Epithelial cell of proximal tubule (primary cell): ENCODE results near the gene BPIFA3. TPM values are rescaled to one million over a fixed set of nuclear protein-coding genes. Genes with fewer than 3 reads are reported as not detected.

ENCODE experiments used
- DNase-seq: peaks from one replicate; pipeline ENCODE4 v3.0.0-alpha.2; 2011; ENCODE audit warnings: low read depth
- H3K4me3 ChIP-seq: 2 replicates; pipeline ENCODE4 v1.5.1; 2011; ENCODE audit warnings: low read depth, mild to moderate bottlenecking, low read length
- CTCF ChIP-seq: conservative IDR thresholded peaks from 2 replicates; pipeline ENCODE4 v1.5.1; 2012; ENCODE audit warnings: low read depth, mild to moderate bottlenecking, low read length
- total RNA-seq: library from RNA; depleted of rRNA; stranded (reverse); fragments of >200 nt; gene quantifications from 2 replicates; pipeline ENCODE4 v1.2.3, GENCODE V29; 2015

The BPIFA3 gene
- total RNA-seq = not detected in 2 replicates

GRCh38 chr20:33217052-33217451, at the start of gene BPIFA3:
TSS of gene BPIFA3 (plus strand) at chr20:33217352. CDS start at chr20:33217537, 185 bp downstream.
- DNase-seq = no peak

GRCh38 chr20:33167859-33168258, 49.3 kb upstream of the BPIFA3 start, which contains the start of gene BPIFA2:
TSS of gene BPIFA2 (plus strand) at chr20:33168159. CDS start at chr20:33169146, 987 bp downstream.
- H3K4me3 ChIP-seq = no peak within 1 kb of the TSS
- no peak for TF ChIP-seq CTCF
- DNase-seq = no peak

More at GRCh38 chr20:33217052-33217451, at the start of gene BPIFA3:
- H3K4me3 ChIP-seq = no peak within 1 kb of the TSS
- TF ChIP-seq CTCF = no peak

GRCh38 chr20:33169176-33169794, 47.9 kb upstream of the BPIFA3 start:
- TF ChIP-seq CTCF = peak; percentile 57
- H3K4me3 ChIP-seq = no peak overlapping the region
- DNase-seq = no peak

GRCh38 chr20:33172781-33173180, 44.4 kb upstream of the BPIFA3 start:
- no peak overlapping the region for H3K4me3 ChIP-seq
- no peak for DNase-seq
- no peak for TF ChIP-seq CTCF

GRCh38 chr20:33175123-33175522, 42.0 kb upstream of the BPIFA3 start:
- TF ChIP-seq CTCF = no peak
- H3K4me3 ChIP-seq = no peak overlapping the region
- no peak for DNase-seq

GRCh38 chr20:33176101-33176500, 41.1 kb upstream of the BPIFA3 start:
- no peak for TF ChIP-seq CTCF
- no peak for DNase-seq
- no peak overlapping the region for H3K4me3 ChIP-seq

- no peak overlapping the region for H3K4me3 ChIP-seq
- no peak for DNase-seq
- no peak for TF ChIP-seq CTCF
These were observed 39.3 kb upstream of the BPIFA3 start for GRCh38 chr20:33177866-33178265.
